ENCODE measurements around the gene ZNF607. TPM values are rescaled to one million over a fixed set of nuclear protein-coding genes. Genes with fewer than 3 reads are reported as not detected.
"Not testable (repeated sequence)": the region's sequence is repeated elsewhere in the genome, so short reads cannot be mapped to it uniquely, and the experiment has no call there.

ZNF607 gene
- total and polyA plus RNA-seq, 2 donors (not counting 3 experiments of a cell fraction or from before 2014, with no cell fraction given) = 1.3 to 5.2 TPM

DNA sequence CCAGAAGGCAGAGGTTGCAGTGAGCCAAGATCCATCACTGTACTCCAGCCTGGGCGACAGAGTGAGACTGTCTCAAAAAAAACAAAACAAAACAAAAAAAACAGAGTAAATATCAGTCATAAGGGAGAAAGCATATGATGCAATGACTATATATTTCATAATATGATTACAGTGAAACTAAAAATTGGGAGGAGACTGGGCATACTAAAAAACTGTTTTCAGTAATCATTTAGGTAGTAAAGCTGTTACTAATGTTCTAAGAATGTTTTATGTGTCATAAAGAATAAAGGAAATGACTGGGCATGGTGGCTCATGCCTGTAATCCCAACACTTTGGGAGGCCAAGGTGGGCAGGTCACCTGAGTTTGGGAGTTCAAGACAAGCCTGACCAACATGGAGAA, 43.9 kb upstream of the ZNF607 start:
- Histone ChIP-seq H2AFZ (ENCODE audit: low read depth, low read length) (no peak overlapping the region), H3K4me3 (replicated peaks in 1 of 3; ENCODE audit: insufficient read depth in 1 of 3, low read depth in 1 of 3, low read length in 3 of 3) (no peak overlapping the region), H3K27ac (ENCODE audit: insufficient read depth, low read depth, low read length) (no peak overlapping the region), H3K9ac (replicated peaks; ENCODE audit: extremely low read depth, insufficient read depth, low read length) (no peak overlapping the region), H3K27me3 (ENCODE audit: control insufficient read depth in 2 of 2, insufficient read depth in 2 of 2, low read length in 2 of 2) (no peaks in the 10 kb centered on the region), H4K20me1 (replicated peaks; ENCODE audit: control insufficient read depth, extremely low read depth, insufficient read depth, low read length) (no peaks in the 10 kb centered on the region), H3K9me3 (replicated peaks; ENCODE audit: control insufficient read depth, insufficient read depth, low read length) (no peaks in the 10 kb centered on the region), H3K4me2 (ENCODE audit: insufficient read depth, low read length) (no peak overlapping the region), H3K79me2 (ENCODE audit: control insufficient read depth, insufficient read depth, low read length) (no peaks in the 10 kb centered on the region), H3K9me1 (replicated peaks; ENCODE audit: control insufficient read depth, extremely low read depth, insufficient read depth, low read length) (no peaks in the 10 kb centered on the region), H3K4me1 (ENCODE audit: control insufficient read depth, extremely low read depth, insufficient read depth, low read length) (no peaks in the 10 kb centered on the region), H3K36me3 (ENCODE audit: control insufficient read depth in 2 of 2, extremely low read depth in 1 of 2, insufficient read depth in 2 of 2, low read length in 2 of 2) (no peaks in the 10 kb centered on the region)
- POLR2A ChIA-PET = no interaction called here
- FAIRE-seq = no peak
- no peak for DNase-seq (ENCODE audit: low read depth, low spot score)
- BruUV-seq (replicated peaks) = no TSS peak
- CTCF ChIA-PET = no interaction called here
- intact Hi-C loops (cut with micrococcal nuclease) (no loop called here), dilution Hi-C loops (cut with MboI; ENCODE audit: extremely low pct_ligation_motif_present, low sequenced_read_pairs) (no loop called here)
- TF ChIP-seq POLR2AphosphoS5 (IDR thresholded peaks at IDR 0.05; ENCODE audit: insufficient read depth, low read depth, low read length) = no peak

GRCh38 chr19:37757683-37758082, 38.1 kb upstream of the ZNF607 start:
- BruUV-seq (replicated peaks); H3K4me2 ChIP-seq (ENCODE audit: insufficient read depth, low read length); H3K9me3 ChIP-seq (replicated peaks; ENCODE audit: control insufficient read depth, insufficient read depth, low read length); POLR2A ChIA-PET; H2AFZ ChIP-seq (ENCODE audit: low read depth, low read length); H4K20me1 ChIP-seq (replicated peaks; ENCODE audit: control insufficient read depth, extremely low read depth, insufficient read depth, low read length); H3K4me3 ChIP-seq (replicated peaks in 1 of 3; ENCODE audit: insufficient read depth in 1 of 3, low read depth in 1 of 3, low read length in 3 of 3); FAIRE-seq; H3K27ac ChIP-seq (ENCODE audit: insufficient read depth, low read depth, low read length); H3K9ac ChIP-seq (replicated peaks; ENCODE audit: extremely low read depth, insufficient read depth, low read length); H3K79me2 ChIP-seq (ENCODE audit: control insufficient read depth, insufficient read depth, low read length); dilution Hi-C loops (cut with MboI; ENCODE audit: extremely low pct_ligation_motif_present, low sequenced_read_pairs); H3K36me3 ChIP-seq (ENCODE audit: control insufficient read depth in 2 of 2, extremely low read depth in 1 of 2, insufficient read depth in 2 of 2, low read length in 2 of 2); H3K9me1 ChIP-seq (replicated peaks; ENCODE audit: control insufficient read depth, extremely low read depth, insufficient read depth, low read length); H3K27me3 ChIP-seq (ENCODE audit: control insufficient read depth in 2 of 2, insufficient read depth in 2 of 2, low read length in 2 of 2); DNase-seq (ENCODE audit: low read depth, low spot score); CTCF ChIA-PET; H3K4me1 ChIP-seq (ENCODE audit: control insufficient read depth, extremely low read depth, insufficient read depth, low read length); intact Hi-C loops (cut with micrococcal nuclease): not testable (repeated sequence)

DNA sequence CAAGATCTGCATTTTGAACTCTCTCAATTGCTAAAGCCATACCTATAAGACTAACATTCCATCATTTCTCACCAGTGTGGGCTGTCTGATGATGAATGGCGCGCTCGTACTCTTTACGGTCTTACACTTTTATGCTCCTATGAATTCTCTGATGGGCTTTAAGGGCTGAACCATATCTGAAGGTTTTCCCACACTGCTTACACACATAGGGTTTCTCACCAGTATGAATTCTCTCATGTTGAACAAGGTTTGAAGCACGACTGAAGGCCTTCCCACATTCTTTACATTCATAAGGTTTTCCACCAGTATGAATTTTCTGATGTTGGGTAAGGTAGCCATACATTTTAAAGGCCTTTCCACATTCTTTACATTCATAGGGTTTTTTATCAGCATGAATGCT, 18.8 kb upstream of the ZNF607 start:
- dilution Hi-C loops (cut with MboI; ENCODE audit: extremely low pct_ligation_motif_present, low sequenced_read_pairs) (no loop called here), intact Hi-C loops (cut with micrococcal nuclease) (no loop called here)
- Histone ChIP-seq H3K27ac (ENCODE audit: insufficient read depth, low read depth, low read length) (no peak overlapping the region), H3K4me1 (ENCODE audit: control insufficient read depth, extremely low read depth, insufficient read depth, low read length) (no peaks in the 10 kb centered on the region), H4K20me1 (replicated peaks; ENCODE audit: control insufficient read depth, extremely low read depth, insufficient read depth, low read length) (no peaks in the 10 kb centered on the region), H2AFZ (ENCODE audit: low read depth, low read length) (no peak overlapping the region), H3K27me3 (ENCODE audit: control insufficient read depth in 2 of 2, insufficient read depth in 2 of 2, low read length in 2 of 2) (no peaks in the 10 kb centered on the region), H3K4me3 (replicated peaks in 1 of 3; ENCODE audit: insufficient read depth in 1 of 3, low read depth in 1 of 3, low read length in 3 of 3) (no peak overlapping the region), H3K9ac (replicated peaks; ENCODE audit: extremely low read depth, insufficient read depth, low read length) (no peak overlapping the region), H3K9me3 (replicated peaks; ENCODE audit: control insufficient read depth, insufficient read depth, low read length) (no peaks in the 10 kb centered on the region), H3K36me3 (ENCODE audit: control insufficient read depth in 2 of 2, extremely low read depth in 1 of 2, insufficient read depth in 2 of 2, low read length in 2 of 2) (peaks cover 2 to 5% of the 10 kb centered on the region in 2 experiments), H3K79me2 (ENCODE audit: control insufficient read depth, insufficient read depth, low read length) (no peaks in the 10 kb centered on the region), H3K4me2 (ENCODE audit: insufficient read depth, low read length) (no peak overlapping the region), H3K9me1 (replicated peaks; ENCODE audit: control insufficient read depth, extremely low read depth, insufficient read depth, low read length) (no peaks in the 10 kb centered on the region)
- DNase-seq (ENCODE audit: low read depth, low spot score) (no peak), FAIRE-seq (no peak)
- ChIA-PET CTCF (no interaction called here), POLR2A (no interaction called here)
- no peak for TF ChIP-seq CTCF (IDR thresholded peaks at IDR 0.05; ENCODE audit: extremely low read depth in 1 of 2, insufficient read depth in 1 of 2, low read depth in 1 of 2, low read length in 2 of 2)
- TF ChIP-seq MYC (IDR thresholded peaks at IDR 0.05; ENCODE audit: low read depth, low read length) = no peak
- TF ChIP-seq FOS (IDR thresholded peaks at IDR 0.05; ENCODE audit: borderline replicate concordance, insufficient read depth, low read length) = no peak
- no TSS peak for BruUV-seq (replicated peaks)
